HepG2 (cell line): Measurements from ENCODE around the gene AGXT. TPM values are rescaled to one million over a fixed set of nuclear protein-coding genes. Genes with fewer than 3 reads are reported as not detected.
A peak's percentile ranks its signal among the peaks of the same experiment; 100 is the strongest.

ENCODE experiments used
- ATAC-seq: fragments of 200-7000 bp; cut with Tn5 transposase; 3 replicates; pipeline ENCODE4 v1.9.1; 2020; ENCODE audit warnings: mild to moderate bottlenecking, moderate library complexity
- BruUV-seq: library from RNA; stranded (reverse); fragments of 400-500 nt; replicated peaks from 2 replicates; lab custom pipeline; 2021; lab: Mats Ljungman, UMichigan
- CTCF ChIA-PET: fragments of 300-600 bp; formaldehyde crosslinking; extraction: SDS; loops from one replicate; lab custom pipeline; 2021; ENCODE audit warnings: low total read pairs, inconsistent platforms, low intra/inter-chr PET ratio; lab: Yijun Ruan, JAX
- POLR2A ChIA-PET: fragments of 350-600 bp; sonication (Branson Sonifier 250); formaldehyde crosslinking; loops from one replicate; lab custom pipeline; 2020; ENCODE audit warnings: antibody characterized with exemption, inconsistent platforms; lab: Yijun Ruan, JAX
- DNase-seq: peaks from one replicate; pipeline ENCODE4 v3.0.0-alpha.2; 2015; ENCODE audit warnings: low spot score
- FAIRE-seq: peaks from 3 replicates; lab custom pipeline; 2011; peaks lifted over from hg19 to GRCh38; lab: Jason Lieb, UNC
- H2AFZ ChIP-seq: one replicate; pipeline ENCODE4 v1.6.1; 2011; ENCODE audit warnings: low read length, inconsistent platforms
- H3K27ac ChIP-seq: fragments of 300-600 bp; 3 replicates; pipeline ENCODE4 v1.8.0; 2011; ENCODE audit warnings: mixed run types, mild to moderate bottlenecking, mixed read lengths, low read length, inconsistent platforms; ENCODE audit not compliant: insufficient read depth; ENCODE audit errors: extremely low read length
- H3K27me3 ChIP-seq, 2 experiments: fragments of 200-600 bp in 1 of 2; 2 replicates in 1 of 2; 3 replicates in 1 of 2; pipeline versions ENCODE4 v1.6.0 to v1.8.0; 2011; ENCODE audit warnings: low read length in 2 of 2, mild to moderate bottlenecking in 2 of 2, moderate library complexity in 2 of 2, inconsistent platforms in 1 of 2; ENCODE audit not compliant: insufficient read depth in 2 of 2, control insufficient read depth in 1 of 2
- H3K36me3 ChIP-seq, 2 experiments: fragments of 200-600 bp in 1 of 2; replicated peaks in 1 of 2; 2 replicates in 1 of 2; 3 replicates in 1 of 2; pipeline versions ENCODE4 v1.5.1 to v1.8.0; 2011; ENCODE audit warnings: low read length in 2 of 2, inconsistent platforms in 1 of 2; ENCODE audit not compliant: insufficient read depth in 2 of 2, control insufficient read depth in 1 of 2
- H3K4me1 ChIP-seq: 2 replicates; pipeline ENCODE4 v1.5.1; 2012; ENCODE audit warnings: low read length, inconsistent platforms; ENCODE audit not compliant: insufficient read depth
- H3K4me2 ChIP-seq: 2 replicates; pipeline ENCODE4 v1.6.0; 2011; ENCODE audit warnings: low read depth, low read length, inconsistent platforms
- H3K4me3 ChIP-seq, 3 experiments: fragments of 200-600 bp in 1 of 3; sonication (generic), shearing (Covaris generic) in 1 of 3; replicated peaks in 1 of 3; 2 replicates each; pipeline ENCODE4 v1.5.1; 2011 to 2016; ENCODE audit warnings: low read length in 3 of 3, inconsistent platforms in 2 of 3, low read depth in 2 of 3, mild to moderate bottlenecking in 2 of 3, control low read depth in 1 of 3, mixed read lengths in 1 of 3; ENCODE audit not compliant: insufficient read depth in 1 of 3
- H3K79me2 ChIP-seq: one replicate; pipeline ENCODE4 v1.6.1; 2011; ENCODE audit warnings: low read length, inconsistent platforms; ENCODE audit not compliant: insufficient read depth
- H3K9ac ChIP-seq: 2 replicates; pipeline ENCODE4 v1.6.0; 2011; ENCODE audit warnings: mild to moderate bottlenecking, low read depth, low read length, inconsistent platforms; ENCODE audit not compliant: insufficient read depth
- H3K9me3 ChIP-seq: 2 replicates; pipeline ENCODE4 v1.5.1; 2012; ENCODE audit warnings: mild to moderate bottlenecking, low read length
- H4K20me1 ChIP-seq: 2 replicates; pipeline ENCODE4 v1.6.0; 2011; ENCODE audit warnings: inconsistent platforms, mild to moderate bottlenecking, low read length, moderate library complexity; ENCODE audit not compliant: insufficient read depth
- ATAD3A ChIP-seq: sonication (generic); formaldehyde crosslinking; IDR thresholded peaks from 2 replicates; pipeline ENCODE4 v1.4.0; 2020; ENCODE audit warnings: missing genetic modification reagents
- E2F2 ChIP-seq: sonication (generic); formaldehyde crosslinking; IDR thresholded peaks from 2 replicates; pipeline ENCODE4 v1.4.0; 2020; ENCODE audit warnings: missing genetic modification reagents, borderline replicate concordance
- GZF1 ChIP-seq: sonication (generic); formaldehyde crosslinking; IDR thresholded peaks from 2 replicates; pipeline ENCODE4 v1.5.1; 2020; ENCODE audit warnings: mild to moderate bottlenecking, missing genetic modification reagents
- HNRNPH1 ChIP-seq: fragments of 200-400 bp; formaldehyde crosslinking; optimal IDR thresholded peaks from 2 replicates; pipeline ENCODE3; 2017; ENCODE audit warnings: mild to moderate bottlenecking, low read depth, low read length
- HNRNPLL ChIP-seq: fragments of 200-400 bp; formaldehyde crosslinking; IDR thresholded peaks from 2 replicates; pipeline ENCODE4 v1.6.1; 2017; ENCODE audit warnings: mild to moderate bottlenecking, low read depth, low read length; ENCODE audit not compliant: poor library complexity, severe bottlenecking
- KDM5B ChIP-seq: sonication (generic); formaldehyde crosslinking; IDR thresholded peaks from 2 replicates; pipeline ENCODE4 v1.4.0; 2020; ENCODE audit warnings: missing genetic modification reagents, mild to moderate bottlenecking, borderline replicate concordance
- RORA ChIP-seq: sonication (generic); formaldehyde crosslinking; IDR thresholded peaks from 2 replicates; pipeline ENCODE4 v1.5.0; 2020; ENCODE audit warnings: mild to moderate bottlenecking, missing genetic modification reagents, moderate library complexity
- ZBED4 ChIP-seq: sonication (generic); formaldehyde crosslinking; IDR thresholded peaks from 2 replicates; pipeline ENCODE4 v1.4.0; 2020; ENCODE audit warnings: missing genetic modification reagents, borderline replicate concordance
- ZFP36 ChIP-seq: fragments of 150-350 bp; IDR thresholded peaks from 2 replicates; pipeline ENCODE4 v1.6.1; 2018; ENCODE audit warnings: borderline replicate concordance, low read length, low read depth; ENCODE audit not compliant: partially characterized antibody
- ZNF18 ChIP-seq: sonication (generic); formaldehyde crosslinking; IDR thresholded peaks from 2 replicates; pipeline ENCODE4 v1.8.0; 2022; ENCODE audit warnings: mild to moderate bottlenecking, missing genetic modification reagents; ENCODE audit not compliant: insufficient replicate concordance
- ZNF207 ChIP-seq: fragments of 450-650 bp; IDR thresholded peaks from 2 replicates; pipeline ENCODE4 v1.6.1; 2016; ENCODE audit warnings: antibody characterized with exemption, borderline replicate concordance
- ZNF326 ChIP-seq: sonication (generic); formaldehyde crosslinking; IDR thresholded peaks from 2 replicates; pipeline ENCODE4 v1.4.0; 2020; ENCODE audit warnings: missing genetic modification reagents, borderline replicate concordance
- ZNF44 ChIP-seq: sonication (generic); formaldehyde crosslinking; IDR thresholded peaks from 2 replicates; pipeline ENCODE4 v1.5.1; 2020; ENCODE audit warnings: mild to moderate bottlenecking, missing genetic modification reagents
- ZNF546 ChIP-seq: sonication (generic); formaldehyde crosslinking; conservative IDR thresholded peaks from 2 replicates; pipeline ENCODE4 v1.8.1; 2023; ENCODE audit warnings: mild to moderate bottlenecking, missing genetic modification reagents
- ZNF788 ChIP-seq: sonication (generic); formaldehyde crosslinking; IDR thresholded peaks from 2 replicates; pipeline ENCODE4 v1.5.0; 2020; ENCODE audit warnings: mild to moderate bottlenecking, missing genetic modification reagents, borderline replicate concordance
- WGBS: methylation state at CpG from one replicate; pipeline ENCODE4 v1.1.6; 2017; ENCODE audit warnings: low lambda C conversion rate; 5-methylcytosine and 5-hydroxymethylcytosine counted together
- in situ Hi-C: cut with HindIII; loops from 2 replicates; pipeline ENCODE4 v1.10.0; 2017; ENCODE audit warnings: low pct_unique_long_range_greater_than_20kb; ENCODE audit not compliant: extremely low pct_ligation_motif_present
- intact Hi-C: fragments of 100-400 bp; cut with micrococcal nuclease; formaldehyde crosslinking; loops from one replicate; pipeline ENCODE4 v1.10.0; 2022; ENCODE audit not compliant: unreplicated experiment
- polyA plus RNA-seq, 8 experiments: library from polyadenylated mRNA; depleted of rRNA in 3 of 8; stranded (reverse) in 7 of 8; unstranded in 1 of 8; fragments of >200 nt; fragmentation: Illumina TruSeq in 4 of 8; extraction: Trizol in 4 of 8; gene quantifications; 2 replicates each; pipeline versions ENCODE4 v1.2.1 to v1.2.3, GENCODE V29; 2011 to 2016; ENCODE audit warnings: low read depth in 4 of 8, missing spikeins in 1 of 8, mixed read lengths in 1 of 8; ENCODE audit not compliant: insufficient read depth in 1 of 8
- total RNA-seq, 5 experiments: library from RNA; depleted of rRNA; stranded (reverse); fragments of >200 nt; fragmentation: Illumina TruSeq; extraction: Trizol; gene quantifications; 2 replicates each; pipeline ENCODE4 v1.2.3, GENCODE V29; 2016; ENCODE audit warnings: low read depth in 1 of 5

AGXT gene
- total and polyA plus RNA-seq, 2 of the 13 experiments (the other 11 are each of a cell fraction or from before 2014, with no cell fraction given): 41.9 to 96.1 TPM

GRCh38 chr2:240913810-240914644 is 45.4 kb downstream of the AGXT start:
- in situ Hi-C loops (no loop called here), intact Hi-C loops (loop anchor here (1.0 to 2.0 kb wide), 2 partner anchors 57 to 75 kb away; no protein-coding TSS in a partner anchor)
- Histone ChIP-seq H3K4me2 (peak overlapping the region; percentile 81), H3K79me2 (no peaks in the 10 kb centered on the region), H2AFZ (peak overlapping the region; percentile 32), H3K27me3 (peaks cover 8 to 74% of the 10 kb centered on the region in 2 experiments; a peak in 4 of 5 replicates), H3K9ac (peak overlapping the region; percentile 24; the same call in 1 of the 2 replicates), H3K9me3 (no peaks in the 10 kb centered on the region), H4K20me1 (no peaks in the 10 kb centered on the region), H3K4me3 (peak overlapping the region in 2 of 3 experiments; percentile 25 to 68; a peak in 3 of 6 replicates), H3K36me3 (no peaks in the 10 kb centered on the region), H3K27ac (no peak overlapping the region), H3K4me1 (peaks cover 40% of the 10 kb centered on the region)
- WGBS: 7% methylated on average over 28 of the region's 36 CpGs
- ATAC-seq (peak; percentile 75), DNase-seq (peak; percentile 43), FAIRE-seq (peak; percentile 46)
- ChIA-PET CTCF (interaction anchor here (1.5 to 3.0 kb wide), 4 partner anchors 57 to 77 kb away, joined by 4 to 25 read pairs (median 18); no protein-coding TSS in a partner anchor), POLR2A (interaction anchor here (0.8 to 3.0 kb wide), 7 partner anchors 19 to 78 kb away, joined by 3 to 16 read pairs (median 7); partner anchors contain the start of genes AGXT and MAB21L4)
- BruUV-seq: no TSS peak
- TF ChIP-seq ZBED4: 0 out of 2 replicates have a peak, but pooled peaks have one; percentile 26
- TF ChIP-seq ZNF44 (CRISPR knock-in tag): 0 out of 2 replicates have a peak, but pooled peaks have one; percentile 55
- TF ChIP-seq ZNF207: no peak
- TF ChIP-seq HNRNPLL: peak; percentile 0
- TF ChIP-seq RORA (CRISPR knock-in tag): no peak
- TF ChIP-seq ZNF326 (CRISPR knock-in tag): no peak
- peak; percentile 42; the same call in 1 of the 2 replicates for TF ChIP-seq ZNF788 (CRISPR knock-in tag)
- peak; percentile 83 for TF ChIP-seq KDM5B (CRISPR knock-in tag)
- TF ChIP-seq ZNF18 (CRISPR knock-in tag): peak; percentile 35
- peak; percentile 10; the same call in 1 of the 2 replicates for TF ChIP-seq ZNF546 (CRISPR knock-in tag)
- TF ChIP-seq GZF1: 0 out of 2 replicates have a peak, but pooled peaks have one; percentile 30
- no peak for TF ChIP-seq HNRNPH1
- peak; percentile 91 for TF ChIP-seq ZFP36
- TF ChIP-seq E2F2: 0 out of 2 replicates have a peak, but pooled peaks have one; percentile 50
- TF ChIP-seq ATAD3A (CRISPR knock-in tag): no peak
